Measurements from ENCODE around the gene FRRS1L.
"Not testable (repeated sequence)": the region's sequence is repeated elsewhere in the genome, so short reads cannot be mapped to it uniquely, and the experiment has no call there.

Gene FRRS1L

GRCh38 chr9:109126671-109127070, 40.4 kb downstream of the FRRS1L start:
- not testable (repeated sequence) for DNase-seq

- DNase-seq: no peak
These were observed 42.9 kb downstream of the FRRS1L start for GRCh38 chr9:109124121-109124520.

- DNase-seq: no peak
These were observed 44.1 kb downstream of the FRRS1L start for GRCh38 chr9:109122726-109123621.

- DNase-seq: no peak
These were observed 45.7 kb downstream of the FRRS1L start for GRCh38 chr9:109121232-109121796.

- DNase-seq: no peak
These were observed 46.8 kb downstream of the FRRS1L start for GRCh38 chr9:109120204-109120789.

GRCh38 chr9:109119439-109120203, 47.4 kb downstream of the FRRS1L start, which contains the start of gene TMEM245:
Gene TMEM245, minus strand, starts transcription at chr9:109119947. Its CDS starts 34 bp downstream, at chr9:109119913.
- DNase-seq: peak; percentile 93 to 95

GRCh38 chr9:109118808-109119438, 48.1 kb downstream of the FRRS1L start:
- peak in 1 of 2 experiments; percentile 27 for DNase-seq

GRCh38 chr9:109117856-109118807, 48.9 kb downstream of the FRRS1L start:
- DNase-seq: peak; percentile 34 to 58

GRCh38 chr9:109115931-109116526, 51.0 kb downstream of the FRRS1L start:
- DNase-seq: no peak

GRCh38 chr9:109114670-109115069, 52.4 kb downstream of the FRRS1L start:
- DNase-seq: no peak

GRCh38 chr9:109113892-109114609, 53.0 kb downstream of the FRRS1L start:
- no peak for DNase-seq

- DNase-seq: no peak
These were observed 53.8 kb downstream of the FRRS1L start for GRCh38 chr9:109113254-109113653.

GRCh38 chr9:109110329-109111021, 56.6 kb downstream of the FRRS1L start:
- no peak for DNase-seq

GRCh38 chr9:109109967-109110328, 57.1 kb downstream of the FRRS1L start:
- no peak for DNase-seq

GRCh38 chr9:109108318-109108717, 58.7 kb downstream of the FRRS1L start:
- no peak for DNase-seq

- no peak for DNase-seq
These were observed 59.4 kb downstream of the FRRS1L start for GRCh38 chr9:109107402-109108240.

- DNase-seq: no peak
These were observed 65.2 kb downstream of the FRRS1L start for GRCh38 chr9:109101810-109102209.

- no peak for DNase-seq
These were observed 65.8 kb downstream of the FRRS1L start for GRCh38 chr9:109101202-109101595.
